Spinal cord (tissue), 10 donors: ENCODE measurements around the gene DGAT2. TPM values are rescaled to one million over a fixed set of nuclear protein-coding genes. Genes with fewer than 3 reads are reported as not detected.

Experiments used
- DNase-seq, 6 donors: peaks; one replicate each; pipeline versions ENCODE4 v3.0.0 to v3.0.0-alpha.2; 2013 to 2015; ENCODE audit warnings: low spot score in 6 of 6, low read depth in 4 of 6
- H3K27ac ChIP-seq: one replicate; pipeline ENCODE4 v1.5.1; 2013; ENCODE audit warnings: low read depth, low read length, control low read depth
- H3K27me3 ChIP-seq: one replicate; pipeline ENCODE4 v1.6.1; 2013; ENCODE audit warnings: low read length; ENCODE audit not compliant: control insufficient read depth, insufficient read depth
- H3K36me3 ChIP-seq: one replicate; pipeline ENCODE4 v1.6.1; 2013; ENCODE audit warnings: low read length; ENCODE audit not compliant: control insufficient read depth, insufficient read depth
- H3K4me1 ChIP-seq: one replicate; pipeline ENCODE4 v1.6.1; 2013; ENCODE audit warnings: low read length; ENCODE audit not compliant: control insufficient read depth, insufficient read depth
- H3K4me3 ChIP-seq: one replicate; pipeline ENCODE4 v1.5.1; 2013; ENCODE audit warnings: low read depth, low read length, control low read depth
- H3K9me3 ChIP-seq: one replicate; pipeline ENCODE4 v1.6.1; 2013; ENCODE audit warnings: low read length; ENCODE audit not compliant: control insufficient read depth, insufficient read depth
- WGBS: methylation state at CpG from one replicate; pipeline ENCODE4 v1.1.5; 2013; ENCODE audit warnings: missing lambda C conversion rate; ENCODE audit not compliant: insufficient coverage; 5-methylcytosine and 5-hydroxymethylcytosine counted together
- polyA plus RNA-seq, 2 donors: library from polyadenylated mRNA; unstranded; fragments of 120-200 nt; gene quantifications; one replicate each; pipeline ENCODE4 v1.2.1, GENCODE V29; 2013; ENCODE audit not compliant: insufficient read length in 2 of 2
- total RNA-seq, 2 donors: library from RNA; depleted of rRNA in 1 of 2; stranded (reverse); fragments of 120-200 nt in 1 of 2; fragments of >200 nt in 1 of 2; gene quantifications; one replicate each; pipeline versions ENCODE4 v1.2.3 to v1.2.4, GENCODE V29; 2013 to 2014
- donor health status: healthy.

The DGAT2 gene
- total and polyA plus RNA-seq, 4 donors = 5.1 to 6.4 (median 5.5) TPM

DNA sequence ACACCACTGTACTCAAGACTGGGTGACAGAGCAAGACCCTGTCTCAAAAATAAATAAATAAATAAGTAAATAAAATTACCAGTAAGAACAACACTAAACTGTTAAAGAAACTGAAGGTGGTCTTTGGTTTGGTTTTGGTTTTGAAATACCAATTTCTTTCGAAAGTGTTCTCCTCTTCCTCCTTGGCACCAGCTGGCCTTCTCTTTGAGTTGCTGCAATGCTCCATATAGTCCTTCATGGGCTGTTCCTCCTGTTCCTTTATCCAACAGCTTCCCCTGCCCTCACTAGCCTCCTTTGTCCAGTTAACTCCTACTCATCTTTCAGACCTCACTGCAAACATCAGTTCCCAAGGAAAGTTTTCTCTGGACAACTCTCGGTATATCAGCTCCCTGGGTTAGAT is 41.4 kb downstream of the DGAT2 start:
- no peak for DNase-seq
- no peak overlapping the region for H3K27ac ChIP-seq
- H3K4me1 ChIP-seq = peaks cover 8% of the 10 kb centered on the region
- no peaks in the 10 kb centered on the region for H3K36me3 ChIP-seq
- 100% methylated on average over 1 of the region's 2 CpGs for WGBS
- no peak overlapping the region for H3K4me3 ChIP-seq
- H3K27me3 ChIP-seq = no peaks in the 10 kb centered on the region
- no peaks in the 10 kb centered on the region for H3K9me3 ChIP-seq

DNA sequence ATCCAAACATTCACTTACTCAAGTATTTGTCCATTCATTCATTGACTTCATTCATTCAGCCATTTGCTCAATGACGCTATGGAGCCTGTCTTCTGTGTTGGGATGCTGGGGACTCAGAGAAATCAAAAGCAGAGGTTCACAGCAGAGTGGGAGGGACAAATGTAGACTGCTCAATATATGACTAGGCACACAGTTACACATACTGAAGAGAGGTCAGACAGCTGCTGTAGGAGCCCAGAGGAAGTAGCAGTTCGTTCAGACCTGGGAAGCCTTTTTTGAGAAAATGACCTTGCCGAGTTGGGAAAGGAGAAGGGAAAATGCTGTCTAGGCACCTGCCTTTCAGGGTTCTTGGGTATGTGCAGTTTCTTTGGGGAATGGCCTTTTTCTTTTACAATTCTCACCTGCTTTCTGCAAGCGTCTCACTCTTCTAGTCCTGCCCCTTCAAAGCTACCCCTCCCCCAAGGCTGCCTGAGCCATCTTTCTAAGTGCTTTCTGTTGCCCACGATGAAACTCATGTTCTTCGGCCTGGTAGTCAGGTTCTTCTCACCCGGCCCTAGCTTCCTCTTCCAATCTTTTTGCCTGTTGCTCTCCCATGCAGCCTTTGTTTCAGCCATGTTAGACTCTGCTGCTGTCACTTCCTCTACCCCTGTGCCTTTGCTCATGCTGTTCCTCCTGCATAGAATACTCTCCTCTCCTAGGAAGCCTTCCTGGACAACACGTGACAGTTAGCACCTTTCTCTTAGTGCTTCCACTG is 42.2 kb downstream of the DGAT2 start:
- WGBS = 83% methylated on average over 5 of the region's 8 CpGs
- no peaks in the 10 kb centered on the region for H3K9me3 ChIP-seq

DNA sequence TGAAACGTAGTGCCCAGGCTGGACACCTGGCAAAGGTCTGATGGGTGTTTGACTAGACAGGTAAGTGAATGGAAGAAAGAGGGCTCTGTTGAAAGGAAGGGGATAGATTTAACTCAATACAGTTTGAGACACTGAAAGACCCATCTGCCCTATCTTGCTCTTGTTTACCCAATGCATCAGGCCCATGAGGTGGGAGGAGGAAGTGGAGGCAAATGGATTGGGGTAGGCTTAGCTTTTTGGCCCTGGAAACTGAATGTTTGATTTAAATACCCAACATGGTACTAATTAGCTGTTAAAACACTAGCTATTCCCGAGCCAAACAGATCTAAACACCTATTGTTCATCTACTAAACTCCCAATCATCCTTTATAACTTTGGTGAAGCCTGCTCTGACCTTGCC is 42.9 kb downstream of the DGAT2 start:
- Histone ChIP-seq H3K4me3 (no peak overlapping the region), H3K36me3 (no peaks in the 10 kb centered on the region), H3K4me1 (peaks cover 10% of the 10 kb centered on the region), H3K27me3 (no peaks in the 10 kb centered on the region), H3K27ac (no peak overlapping the region), H3K9me3 (no peaks in the 10 kb centered on the region)
- no peak for DNase-seq
- 100% methylated on average over 2 of the region's 2 CpGs for WGBS

More for the DNA sequence above, 42.2 kb downstream of the DGAT2 start:
- Histone ChIP-seq H3K36me3 (no peaks in the 10 kb centered on the region), H3K4me1 (peaks cover 8% of the 10 kb centered on the region), H3K4me3 (no peak overlapping the region), H3K27me3 (no peaks in the 10 kb centered on the region), H3K27ac (no peak overlapping the region)
- DNase-seq = no peak

DNA sequence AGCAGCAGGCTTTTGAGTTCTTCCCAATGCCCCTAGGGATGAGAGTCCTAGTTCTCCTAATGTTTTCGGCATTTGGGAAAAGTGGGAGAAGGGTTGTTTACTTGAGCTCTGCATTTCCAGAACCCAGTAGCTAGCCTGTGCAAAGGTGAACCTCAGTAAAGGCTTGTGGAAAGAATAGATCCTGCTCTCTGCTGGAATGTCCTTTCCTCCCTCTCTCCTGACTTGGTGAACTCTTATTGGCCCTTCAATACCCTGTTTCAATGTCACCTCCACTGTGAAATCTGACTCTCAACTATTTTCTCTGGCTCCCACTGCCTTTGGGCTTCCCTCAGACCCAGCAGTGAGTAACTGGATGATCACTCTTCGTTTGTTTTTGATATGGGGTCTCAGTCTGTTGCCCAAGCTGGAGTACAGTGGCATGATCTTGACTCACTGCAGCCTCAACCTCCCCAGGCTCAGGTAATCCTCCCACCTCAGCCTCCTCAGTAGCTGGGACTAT is 44.0 kb downstream of the DGAT2 start:
- no peak overlapping the region for H3K4me3 ChIP-seq
- H3K9me3 ChIP-seq = no peaks in the 10 kb centered on the region
- no peak overlapping the region for H3K27ac ChIP-seq
- H3K27me3 ChIP-seq = no peaks in the 10 kb centered on the region
- 80% methylated on average over 1 of the region's 2 CpGs for WGBS
- H3K4me1 ChIP-seq = peaks cover 13% of the 10 kb centered on the region
- H3K36me3 ChIP-seq = no peaks in the 10 kb centered on the region
- DNase-seq = no peak

DNA sequence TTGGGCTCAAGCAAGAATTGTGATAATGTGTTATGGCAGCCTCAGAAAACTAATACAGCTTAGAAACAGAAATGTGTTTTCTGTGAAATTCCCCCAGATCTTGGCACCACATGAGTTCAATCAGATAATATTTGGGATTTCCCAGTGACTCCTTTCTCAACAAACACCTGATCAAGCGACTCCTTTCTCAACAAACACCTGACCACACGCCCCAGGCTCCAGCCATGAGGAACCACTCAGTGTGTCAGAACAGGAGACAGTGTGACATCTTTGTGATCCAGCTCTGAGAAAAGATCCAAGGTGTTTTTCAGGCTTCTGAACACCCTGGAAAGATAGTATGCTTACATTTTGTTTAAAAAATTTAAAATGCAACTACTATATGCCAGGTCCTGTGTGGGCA is 44.5 kb downstream of the DGAT2 start:
- Histone ChIP-seq H3K27ac (no peak overlapping the region), H3K4me3 (no peak overlapping the region), H3K27me3 (no peaks in the 10 kb centered on the region), H3K4me1 (peaks cover 16% of the 10 kb centered on the region), H3K36me3 (no peaks in the 10 kb centered on the region), H3K9me3 (no peaks in the 10 kb centered on the region)
- DNase-seq = no peak
- 84% methylated on average over 2 of the region's 2 CpGs for WGBS

DNA sequence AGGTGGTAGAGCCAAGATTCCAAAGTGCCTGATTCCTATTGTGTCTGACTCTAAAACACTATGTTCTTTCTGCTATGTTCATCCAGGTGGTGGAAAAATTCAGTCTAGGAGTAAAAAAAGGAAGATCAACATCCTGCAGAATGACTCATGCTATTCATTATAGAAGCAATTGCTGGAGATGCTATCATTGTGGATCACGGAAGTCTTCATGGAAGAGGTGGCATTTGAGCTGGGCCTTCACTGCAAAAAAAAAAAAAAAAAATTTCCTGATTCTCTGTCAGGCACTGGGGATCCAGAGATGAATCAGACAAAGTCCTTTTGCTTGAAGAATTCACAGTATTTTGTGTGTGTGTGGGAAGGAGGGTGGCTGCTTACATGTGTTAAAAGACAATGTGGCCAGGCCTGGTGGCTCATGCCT is 45.1 kb downstream of the DGAT2 start:
- Histone ChIP-seq H3K27ac (no peak overlapping the region), H3K36me3 (no peaks in the 10 kb centered on the region), H3K4me1 (peaks cover 16% of the 10 kb centered on the region), H3K9me3 (no peaks in the 10 kb centered on the region), H3K27me3 (no peaks in the 10 kb centered on the region), H3K4me3 (no peak overlapping the region)
- 100% methylated on average over 1 of the region's 1 CpG for WGBS
- DNase-seq = no peak

DNA sequence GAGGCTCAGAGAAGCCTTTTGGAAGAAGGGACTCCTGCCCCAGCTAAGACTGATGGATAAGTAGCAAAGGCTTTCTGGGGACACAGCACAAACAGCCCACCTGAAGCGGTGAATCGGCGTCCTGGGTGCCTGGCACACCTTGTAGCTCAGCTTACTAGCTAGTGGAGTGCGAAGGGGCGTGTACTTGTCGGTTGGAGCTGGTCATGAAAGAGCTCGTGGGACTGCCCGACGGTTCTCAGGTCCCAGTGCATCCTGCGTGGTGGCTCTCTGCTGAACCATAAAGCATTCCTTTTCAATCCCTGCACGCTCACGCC is 45.7 kb downstream of the DGAT2 start:
- DNase-seq = no peak
- H3K27ac ChIP-seq = peak overlapping the region; percentile 94
- H3K27me3 ChIP-seq = no peaks in the 10 kb centered on the region
- 0% methylated on average over 12 of the region's 12 CpGs for WGBS
- peaks cover 16% of the 10 kb centered on the region for H3K4me1 ChIP-seq
- H3K9me3 ChIP-seq = no peaks in the 10 kb centered on the region
- H3K4me3 ChIP-seq = peak overlapping the region; percentile 88
- H3K36me3 ChIP-seq = no peaks in the 10 kb centered on the region

DNA sequence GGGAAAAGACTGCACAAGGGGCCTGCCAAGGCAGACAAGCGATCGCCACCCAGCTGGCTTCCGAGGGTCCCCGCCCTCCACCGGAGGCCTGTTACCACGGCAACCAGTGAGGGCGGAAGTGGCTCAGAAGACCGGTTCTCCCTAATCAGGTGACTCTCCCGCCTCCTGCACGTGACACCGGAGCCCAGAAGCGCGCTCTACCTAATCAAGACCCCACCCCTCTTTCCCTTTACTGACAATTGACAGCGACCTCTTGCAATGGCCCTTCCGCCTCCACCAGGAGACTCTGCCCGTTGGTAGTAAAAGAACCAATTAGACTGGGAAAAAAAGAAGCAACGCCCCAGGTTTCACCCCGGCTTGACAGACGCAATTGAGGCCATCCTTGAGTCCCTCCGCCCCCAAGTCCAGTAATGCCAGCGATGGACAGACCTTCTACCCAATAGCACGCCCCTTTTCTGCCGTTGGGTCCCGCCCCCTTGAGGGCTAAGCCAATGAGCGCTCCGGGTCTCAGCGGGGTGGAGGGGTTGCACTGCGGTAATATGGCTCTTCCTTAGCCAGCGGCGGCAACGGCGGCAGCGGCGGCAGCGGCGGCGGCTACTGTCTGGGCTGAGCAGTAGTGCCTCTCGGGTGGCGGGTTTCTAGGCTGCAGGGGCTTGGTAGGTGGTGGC is 46.2 kb downstream of the DGAT2 start, which contains the start of gene UVRAG:
Gene UVRAG, plus strand, starts transcription at position 534 of the 668 bp plus-strand sequence. CDS start 198 bp downstream, outside the sequence.
- H3K9me3 ChIP-seq = no peaks in the 10 kb centered on the region
- H3K27ac ChIP-seq = peak within 1 kb of the TSS; percentile 94
- peak within 1 kb of the TSS; percentile 88 for H3K4me3 ChIP-seq
- DNase-seq = peak; percentile 98 to 100 (median 99)
- 0% methylated on average over 36 of the region's 39 CpGs for WGBS
- H3K36me3 ChIP-seq = no peaks in the 10 kb centered on the region
- peaks cover 16% of the 10 kb centered on the region for H3K4me1 ChIP-seq
- no peaks in the 10 kb centered on the region for H3K27me3 ChIP-seq

DNA sequence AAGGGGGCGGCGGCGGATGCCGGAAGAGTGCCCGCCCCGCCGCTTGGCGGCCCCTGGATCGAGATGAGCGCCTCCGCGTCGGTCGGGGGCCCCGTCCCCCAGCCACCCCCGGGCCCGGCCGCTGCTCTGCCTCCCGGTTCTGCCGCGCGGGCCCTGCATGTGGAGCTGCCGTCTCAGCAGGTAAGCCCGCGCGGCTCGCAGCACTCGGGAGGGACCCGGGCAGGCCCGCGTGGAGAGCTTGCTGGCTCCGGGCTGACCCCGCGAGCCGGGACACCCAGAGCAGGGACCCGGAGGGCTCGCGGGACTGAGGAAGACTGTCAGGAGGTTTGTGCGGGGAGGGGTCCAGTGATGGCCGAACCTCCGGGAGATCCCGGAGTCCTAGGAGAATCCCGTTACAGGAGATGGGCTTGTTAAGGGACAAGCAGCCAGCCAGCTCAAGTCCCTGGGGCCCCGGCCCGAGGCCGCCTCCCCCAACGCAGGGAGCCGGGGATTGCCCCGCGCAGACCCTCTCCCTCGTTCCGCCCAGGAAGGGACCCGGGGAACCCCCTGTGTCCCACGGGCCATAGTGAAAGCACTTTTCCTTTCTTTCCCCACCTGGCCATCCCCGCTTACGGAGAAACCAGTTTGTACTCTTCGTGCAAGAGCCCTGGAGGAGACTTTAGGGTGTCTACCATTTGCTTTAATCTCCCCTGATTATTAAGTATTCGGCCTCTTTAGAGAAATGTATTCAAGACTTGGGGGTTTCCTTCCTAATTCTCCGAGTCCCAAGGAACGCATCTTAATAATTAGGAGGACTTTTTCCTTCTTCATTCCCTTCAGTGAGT is 47.0 kb downstream of the DGAT2 start:
- under 1% methylated on average over 55 of the region's 60 CpGs for WGBS
- Histone ChIP-seq H3K36me3 (no peaks in the 10 kb centered on the region), H3K9me3 (no peaks in the 10 kb centered on the region), H3K27ac (peak overlapping the region; percentile 94), H3K4me3 (peak overlapping the region; percentile 88), H3K4me1 (peaks cover 16% of the 10 kb centered on the region), H3K27me3 (no peaks in the 10 kb centered on the region)
- DNase-seq = peak in 1 of 6 donors; percentile 31
